ENCODE measurements around the gene RBBP8. TPM values are rescaled to one million over a fixed set of nuclear protein-coding genes. Genes with fewer than 3 reads are reported as not detected.

The RBBP8 gene
- total RNA-seq, 3 donors from 2014 or later (not counting 1 experiment from before 2014, with no cell fraction given) = 11.6 to 18.7 (median 12.1) TPM

GRCh38 chr18:22985250-22985649, 52.1 kb downstream of the RBBP8 start:
- Mint-ChIP-seq H3K27me3 (ENCODE audit: low read depth in 2 of 2) (no peaks in the 10 kb centered on the region), H3K4me3 (no peak overlapping the region), H3K4me1 (no peaks in the 10 kb centered on the region), H3K36me3 (no peaks in the 10 kb centered on the region), H3K9me3 (no peaks in the 10 kb centered on the region), H3K27ac (no peak overlapping the region)
- Histone ChIP-seq H3K4me3 (ENCODE audit: low read length) (no peak overlapping the region), H3K4me1 (ENCODE audit: control insufficient read depth, insufficient read depth, low read length) (no peaks in the 10 kb centered on the region), H3K27ac (ENCODE audit: low read length) (no peak overlapping the region), H3K9me3 (ENCODE audit: control insufficient read depth, insufficient read depth, low read length) (no peaks in the 10 kb centered on the region), H3K36me3 (ENCODE audit: control insufficient read depth, insufficient read depth, low read length) (no peaks in the 10 kb centered on the region), H3K27me3 (ENCODE audit: control insufficient read depth, insufficient read depth, low read length) (no peaks in the 10 kb centered on the region)
- ATAC-seq (no peak), DNase-seq (no peak)
- 97% methylated on average over 2 of the region's 2 CpGs for WGBS (ENCODE audit: insufficient coverage)
- intact Hi-C loops (cut with micrococcal nuclease) = no loop called here
- no peak for TF ChIP-seq CTCF (IDR thresholded peaks at IDR 0.05)

- WGBS (ENCODE audit: insufficient coverage) = 97% methylated on average over 3 of the region's 3 CpGs
- H3K4me1 Mint-ChIP-seq = no peaks in the 10 kb centered on the region
- no peaks in the 10 kb centered on the region for H3K4me1 ChIP-seq (ENCODE audit: control insufficient read depth, insufficient read depth, low read length)
- ATAC-seq (no peak), DNase-seq (no peak)
- H3K27me3 Mint-ChIP-seq (ENCODE audit: low read depth in 2 of 2) = no peaks in the 10 kb centered on the region
- H3K9me3 Mint-ChIP-seq = no peaks in the 10 kb centered on the region
- no peaks in the 10 kb centered on the region for H3K9me3 ChIP-seq (ENCODE audit: control insufficient read depth, insufficient read depth, low read length)
- TF ChIP-seq CTCF (IDR thresholded peaks at IDR 0.05) = no peak
- H3K36me3 ChIP-seq (ENCODE audit: control insufficient read depth, insufficient read depth, low read length) = no peaks in the 10 kb centered on the region
- no peaks in the 10 kb centered on the region for H3K27me3 ChIP-seq (ENCODE audit: control insufficient read depth, insufficient read depth, low read length)
- H3K27ac Mint-ChIP-seq = no peak overlapping the region
- no peak overlapping the region for H3K4me3 ChIP-seq (ENCODE audit: low read length)
- intact Hi-C loops (cut with micrococcal nuclease) = no loop called here
- no peak overlapping the region for H3K27ac ChIP-seq (ENCODE audit: low read length)
- no peaks in the 10 kb centered on the region for H3K36me3 Mint-ChIP-seq
- no peak overlapping the region for H3K4me3 Mint-ChIP-seq
Observed at GRCh38 chr18:22987547-22988189, 54.5 kb downstream of the RBBP8 start.

GRCh38 chr18:22988208-22988607, 55.1 kb downstream of the RBBP8 start:
- no peak overlapping the region for H3K27ac ChIP-seq (ENCODE audit: low read length)
- no peaks in the 10 kb centered on the region for H3K36me3 ChIP-seq (ENCODE audit: control insufficient read depth, insufficient read depth, low read length)
- no peaks in the 10 kb centered on the region for H3K4me1 ChIP-seq (ENCODE audit: control insufficient read depth, insufficient read depth, low read length)
- Mint-ChIP-seq H3K9me3 (no peaks in the 10 kb centered on the region), H3K27me3 (ENCODE audit: low read depth in 2 of 2) (no peaks in the 10 kb centered on the region), H3K36me3 (no peaks in the 10 kb centered on the region), H3K27ac (no peak overlapping the region), H3K4me3 (peak overlapping the region; percentile 18), H3K4me1 (no peaks in the 10 kb centered on the region)
- 62% methylated on average over 3 of the region's 3 CpGs for WGBS (ENCODE audit: insufficient coverage)
- no peaks in the 10 kb centered on the region for H3K27me3 ChIP-seq (ENCODE audit: control insufficient read depth, insufficient read depth, low read length)
- peak in 1 of 3 donors; percentile 54 for ATAC-seq
- TF ChIP-seq CTCF (IDR thresholded peaks at IDR 0.05) = no peak
- DNase-seq = no peak
- intact Hi-C loops (cut with micrococcal nuclease) = no loop called here
- no peak overlapping the region for H3K4me3 ChIP-seq (ENCODE audit: low read length)
- no peaks in the 10 kb centered on the region for H3K9me3 ChIP-seq (ENCODE audit: control insufficient read depth, insufficient read depth, low read length)

- no peak overlapping the region for H3K27ac Mint-ChIP-seq
- 98% methylated on average over 3 of the region's 3 CpGs for WGBS (ENCODE audit: insufficient coverage)
- no peak for DNase-seq
- H3K36me3 ChIP-seq (ENCODE audit: control insufficient read depth, insufficient read depth, low read length) = no peaks in the 10 kb centered on the region
- no peaks in the 10 kb centered on the region for H3K9me3 Mint-ChIP-seq
- no peak overlapping the region for H3K4me3 Mint-ChIP-seq
- no peak for TF ChIP-seq CTCF (IDR thresholded peaks at IDR 0.05)
- no peak for ATAC-seq
- H3K27ac ChIP-seq (ENCODE audit: low read length) = no peak overlapping the region
- no peaks in the 10 kb centered on the region for H3K9me3 ChIP-seq (ENCODE audit: control insufficient read depth, insufficient read depth, low read length)
- intact Hi-C loops (cut with micrococcal nuclease) = no loop called here
- H3K27me3 ChIP-seq (ENCODE audit: control insufficient read depth, insufficient read depth, low read length) = no peaks in the 10 kb centered on the region
- H3K4me1 ChIP-seq (ENCODE audit: control insufficient read depth, insufficient read depth, low read length) = no peaks in the 10 kb centered on the region
- H3K36me3 Mint-ChIP-seq = no peaks in the 10 kb centered on the region
- H3K27me3 Mint-ChIP-seq (ENCODE audit: low read depth in 2 of 2) = no peaks in the 10 kb centered on the region
- no peak overlapping the region for H3K4me3 ChIP-seq (ENCODE audit: low read length)
- H3K4me1 Mint-ChIP-seq = no peaks in the 10 kb centered on the region
Observed at GRCh38 chr18:22998344-22998743, 65.2 kb downstream of the RBBP8 start.
